PFSK-1 (cell line): ENCODE results near the gene TIAM1.

ENCODE experiments used
- POLR2AphosphoS5 ChIP-seq: IDR thresholded peaks from 2 replicates; pipeline ENCODE4 v1.6.1; 2012; ENCODE audit warnings: low read depth, mild to moderate bottlenecking, control low read depth, low read length, moderate library complexity
- TAF1 ChIP-seq: IDR thresholded peaks from 2 replicates; pipeline ENCODE4 v1.6.1; 2012; ENCODE audit warnings: low read length, control low read depth, borderline replicate concordance; ENCODE audit not compliant: insufficient read depth

GRCh38 chr21:31338908-31339368 lies 5.1 kb downstream of the TIAM1 start:
- no peak for TF ChIP-seq TAF1
- TF ChIP-seq POLR2AphosphoS5 = no peak
